HepG2 (cell line): ENCODE data around the gene TRABD. TPM values are rescaled to one million over a fixed set of nuclear protein-coding genes. Genes with fewer than 3 reads are reported as not detected.
A peak's percentile ranks its signal among the peaks of the same experiment; 100 is the strongest.

ENCODE experiments used
- ATAC-seq: fragments of 200-7000 bp; cut with Tn5 transposase; 3 replicates; pipeline ENCODE4 v1.9.1; 2020; ENCODE audit warnings: mild to moderate bottlenecking, moderate library complexity
- BruUV-seq: library from RNA; stranded (reverse); fragments of 400-500 nt; replicated peaks from 2 replicates; lab custom pipeline; 2021; lab: Mats Ljungman, UMichigan
- CTCF ChIA-PET: fragments of 300-600 bp; formaldehyde crosslinking; extraction: SDS; loops from one replicate; lab custom pipeline; 2021; ENCODE audit warnings: low total read pairs, inconsistent platforms, low intra/inter-chr PET ratio; lab: Yijun Ruan, JAX
- POLR2A ChIA-PET: fragments of 350-600 bp; sonication (Branson Sonifier 250); formaldehyde crosslinking; loops from one replicate; lab custom pipeline; 2020; ENCODE audit warnings: antibody characterized with exemption, inconsistent platforms; lab: Yijun Ruan, JAX
- DNase-seq: peaks from one replicate; pipeline ENCODE4 v3.0.0-alpha.2; 2015; ENCODE audit warnings: low spot score
- FAIRE-seq: peaks from 3 replicates; lab custom pipeline; 2011; peaks lifted over from hg19 to GRCh38; lab: Jason Lieb, UNC
- H2AFZ ChIP-seq: one replicate; pipeline ENCODE4 v1.6.1; 2011; ENCODE audit warnings: low read length, inconsistent platforms
- H3K27ac ChIP-seq: fragments of 300-600 bp; 3 replicates; pipeline ENCODE4 v1.8.0; 2011; ENCODE audit warnings: mixed run types, mild to moderate bottlenecking, mixed read lengths, low read length, inconsistent platforms; ENCODE audit not compliant: insufficient read depth; ENCODE audit errors: extremely low read length
- H3K27me3 ChIP-seq, 2 experiments: fragments of 200-600 bp in 1 of 2; 2 replicates in 1 of 2; 3 replicates in 1 of 2; pipeline versions ENCODE4 v1.6.0 to v1.8.0; 2011; ENCODE audit warnings: low read length in 2 of 2, mild to moderate bottlenecking in 2 of 2, moderate library complexity in 2 of 2, inconsistent platforms in 1 of 2; ENCODE audit not compliant: insufficient read depth in 2 of 2, control insufficient read depth in 1 of 2
- H3K36me3 ChIP-seq, 2 experiments: fragments of 200-600 bp in 1 of 2; replicated peaks in 1 of 2; 2 replicates in 1 of 2; 3 replicates in 1 of 2; pipeline versions ENCODE4 v1.5.1 to v1.8.0; 2011; ENCODE audit warnings: low read length in 2 of 2, inconsistent platforms in 1 of 2; ENCODE audit not compliant: insufficient read depth in 2 of 2, control insufficient read depth in 1 of 2
- H3K4me1 ChIP-seq: 2 replicates; pipeline ENCODE4 v1.5.1; 2012; ENCODE audit warnings: low read length, inconsistent platforms; ENCODE audit not compliant: insufficient read depth
- H3K4me2 ChIP-seq: 2 replicates; pipeline ENCODE4 v1.6.0; 2011; ENCODE audit warnings: low read depth, low read length, inconsistent platforms
- H3K4me3 ChIP-seq, 3 experiments: fragments of 200-600 bp in 1 of 3; sonication (generic), shearing (Covaris generic) in 1 of 3; replicated peaks in 1 of 3; 2 replicates each; pipeline ENCODE4 v1.5.1; 2011 to 2016; ENCODE audit warnings: low read length in 3 of 3, inconsistent platforms in 2 of 3, low read depth in 2 of 3, mild to moderate bottlenecking in 2 of 3, control low read depth in 1 of 3, mixed read lengths in 1 of 3; ENCODE audit not compliant: insufficient read depth in 1 of 3
- H3K79me2 ChIP-seq: one replicate; pipeline ENCODE4 v1.6.1; 2011; ENCODE audit warnings: low read length, inconsistent platforms; ENCODE audit not compliant: insufficient read depth
- H3K9ac ChIP-seq: 2 replicates; pipeline ENCODE4 v1.6.0; 2011; ENCODE audit warnings: mild to moderate bottlenecking, low read depth, low read length, inconsistent platforms; ENCODE audit not compliant: insufficient read depth
- H3K9me3 ChIP-seq: 2 replicates; pipeline ENCODE4 v1.5.1; 2012; ENCODE audit warnings: mild to moderate bottlenecking, low read length
- H4K20me1 ChIP-seq: 2 replicates; pipeline ENCODE4 v1.6.0; 2011; ENCODE audit warnings: inconsistent platforms, mild to moderate bottlenecking, low read length, moderate library complexity; ENCODE audit not compliant: insufficient read depth
- FOXK2 ChIP-seq: fragments of 450-650 bp; IDR thresholded peaks from 2 replicates; pipeline ENCODE4 v1.6.1; 2016
- NFKB2 ChIP-seq: sonication (generic); formaldehyde crosslinking; IDR thresholded peaks from 2 replicates; pipeline ENCODE4 v1.4.0; 2020; ENCODE audit warnings: missing genetic modification reagents, borderline replicate concordance
- RAD51 ChIP-seq: fragments of 450-650 bp; IDR thresholded peaks from 2 replicates; pipeline ENCODE4 v1.6.1; 2016; ENCODE audit warnings: borderline replicate concordance
- RBFOX2 ChIP-seq: fragments of 200-400 bp; formaldehyde crosslinking; IDR thresholded peaks from 2 replicates; pipeline ENCODE4 v1.6.1; 2017; ENCODE audit warnings: low read depth, mild to moderate bottlenecking, low read length
- SNAPC2 ChIP-seq: sonication (generic); formaldehyde crosslinking; IDR thresholded peaks from 2 replicates; pipeline ENCODE4 v1.8.1; 2022; ENCODE audit warnings: mild to moderate bottlenecking, missing genetic modification reagents
- SOX6 ChIP-seq, 2 experiments: fragments of 450-650 bp in 1 of 2; sonication (generic) in 1 of 2; formaldehyde crosslinking in 1 of 2; IDR thresholded peaks; 2 replicates each; pipeline versions ENCODE4 v1.4.0 to v1.6.1; 2017 to 2020; ENCODE audit warnings: antibody characterized with exemption in 1 of 2, mild to moderate bottlenecking in 1 of 2, missing genetic modification reagents in 1 of 2
- TBX2 ChIP-seq: sonication (generic); formaldehyde crosslinking; IDR thresholded peaks from 2 replicates; pipeline ENCODE4 v1.5.0; 2020; ENCODE audit warnings: missing genetic modification reagents, mild to moderate bottlenecking, borderline replicate concordance
- TEAD3 ChIP-seq: optimal IDR thresholded peaks from 2 replicates; pipeline ENCODE3; 2016; ENCODE audit warnings: borderline replicate concordance
- TMF1 ChIP-seq: sonication (generic); formaldehyde crosslinking; IDR thresholded peaks from 2 replicates; pipeline ENCODE4 v1.8.1; 2022; ENCODE audit warnings: low read depth, missing genetic modification reagents
- ZBTB46 ChIP-seq: sonication (generic); formaldehyde crosslinking; IDR thresholded peaks from 2 replicates; pipeline ENCODE4 v1.4.0; 2020; ENCODE audit warnings: mild to moderate bottlenecking, missing genetic modification reagents, borderline replicate concordance
- ZNF570 ChIP-seq: sonication (generic); formaldehyde crosslinking; IDR thresholded peaks from 2 replicates; pipeline ENCODE4 v1.4.0; 2020; ENCODE audit warnings: mild to moderate bottlenecking, missing genetic modification reagents, borderline replicate concordance
- ZNF777 ChIP-seq: sonication (generic); formaldehyde crosslinking; IDR thresholded peaks from 2 replicates; pipeline ENCODE4 v1.4.0; 2020; ENCODE audit warnings: missing genetic modification reagents
- ZNF784 ChIP-seq: sonication (generic); formaldehyde crosslinking; IDR thresholded peaks from 2 replicates; pipeline ENCODE4 v1.5.1; 2020; ENCODE audit warnings: missing genetic modification reagents, mild to moderate bottlenecking, borderline replicate concordance
- WGBS: methylation state at CpG from one replicate; pipeline ENCODE4 v1.1.6; 2017; ENCODE audit warnings: low lambda C conversion rate; 5-methylcytosine and 5-hydroxymethylcytosine counted together
- in situ Hi-C: cut with HindIII; loops from 2 replicates; pipeline ENCODE4 v1.10.0; 2017; ENCODE audit warnings: low pct_unique_long_range_greater_than_20kb; ENCODE audit not compliant: extremely low pct_ligation_motif_present
- intact Hi-C: fragments of 100-400 bp; cut with micrococcal nuclease; formaldehyde crosslinking; loops from one replicate; pipeline ENCODE4 v1.10.0; 2022; ENCODE audit not compliant: unreplicated experiment
- polyA plus RNA-seq, 8 experiments: library from polyadenylated mRNA; depleted of rRNA in 3 of 8; stranded (reverse) in 7 of 8; unstranded in 1 of 8; fragments of >200 nt; fragmentation: Illumina TruSeq in 4 of 8; extraction: Trizol in 4 of 8; gene quantifications; 2 replicates each; pipeline versions ENCODE4 v1.2.1 to v1.2.3, GENCODE V29; 2011 to 2016; ENCODE audit warnings: low read depth in 4 of 8, missing spikeins in 1 of 8, mixed read lengths in 1 of 8; ENCODE audit not compliant: insufficient read depth in 1 of 8
- total RNA-seq, 5 experiments: library from RNA; depleted of rRNA; stranded (reverse); fragments of >200 nt; fragmentation: Illumina TruSeq; extraction: Trizol; gene quantifications; 2 replicates each; pipeline ENCODE4 v1.2.3, GENCODE V29; 2016; ENCODE audit warnings: low read depth in 1 of 5
- TF ChIP-seq, protein P1 (sequence below): sonication (generic); formaldehyde crosslinking; IDR thresholded peaks from 2 replicates; pipeline ENCODE4 v1.8.1; 2022; ENCODE audit warnings: low read depth, mild to moderate bottlenecking, missing genetic modification reagents
- TF ChIP-seq, protein P2 (sequence below): sonication (generic); formaldehyde crosslinking; IDR thresholded peaks from 2 replicates; pipeline ENCODE4 v1.5.0; 2020; ENCODE audit warnings: missing genetic modification reagents

Gene TRABD
- total and polyA plus RNA-seq, 2 of the 13 experiments (the other 11 are each of a cell fraction or from before 2014, with no cell fraction given): 21.5 to 28.9 TPM

GRCh38 chr22:50201191-50202129 is 15.7 kb downstream of the TRABD start:
- peak overlapping the region; percentile 73 for H3K27ac ChIP-seq
- POLR2A ChIA-PET: no interaction called here
- peaks cover 7 to 9% of the 10 kb centered on the region in 2 experiments; a peak in 4 of 5 replicates for H3K36me3 ChIP-seq
- peak; percentile 67; the same call in 1 of the 2 replicates for TF ChIP-seq TMF1
- no peak for TF ChIP-seq FOXK2
- no peak for TF ChIP-seq SNAPC2
- peak; percentile 56 for TF ChIP-seq RBFOX2
- TF ChIP-seq NFKB2 (CRISPR knock-in tag): peak; percentile 42; the same call in 1 of the 2 replicates
- TF ChIP-seq ZNF784 (CRISPR knock-in tag): no peak; the same call in 1 of the 2 replicates
- TF ChIP-seq ZBTB46 (CRISPR knock-in tag): no peak
- no peak for TF ChIP-seq RAD51
- no peak for TF ChIP-seq ZNF777 (CRISPR knock-in tag)
- TF ChIP-seq TBX2: no peak
- no peak for TF ChIP-seq TEAD3
- TF ChIP-seq, protein P1, sequence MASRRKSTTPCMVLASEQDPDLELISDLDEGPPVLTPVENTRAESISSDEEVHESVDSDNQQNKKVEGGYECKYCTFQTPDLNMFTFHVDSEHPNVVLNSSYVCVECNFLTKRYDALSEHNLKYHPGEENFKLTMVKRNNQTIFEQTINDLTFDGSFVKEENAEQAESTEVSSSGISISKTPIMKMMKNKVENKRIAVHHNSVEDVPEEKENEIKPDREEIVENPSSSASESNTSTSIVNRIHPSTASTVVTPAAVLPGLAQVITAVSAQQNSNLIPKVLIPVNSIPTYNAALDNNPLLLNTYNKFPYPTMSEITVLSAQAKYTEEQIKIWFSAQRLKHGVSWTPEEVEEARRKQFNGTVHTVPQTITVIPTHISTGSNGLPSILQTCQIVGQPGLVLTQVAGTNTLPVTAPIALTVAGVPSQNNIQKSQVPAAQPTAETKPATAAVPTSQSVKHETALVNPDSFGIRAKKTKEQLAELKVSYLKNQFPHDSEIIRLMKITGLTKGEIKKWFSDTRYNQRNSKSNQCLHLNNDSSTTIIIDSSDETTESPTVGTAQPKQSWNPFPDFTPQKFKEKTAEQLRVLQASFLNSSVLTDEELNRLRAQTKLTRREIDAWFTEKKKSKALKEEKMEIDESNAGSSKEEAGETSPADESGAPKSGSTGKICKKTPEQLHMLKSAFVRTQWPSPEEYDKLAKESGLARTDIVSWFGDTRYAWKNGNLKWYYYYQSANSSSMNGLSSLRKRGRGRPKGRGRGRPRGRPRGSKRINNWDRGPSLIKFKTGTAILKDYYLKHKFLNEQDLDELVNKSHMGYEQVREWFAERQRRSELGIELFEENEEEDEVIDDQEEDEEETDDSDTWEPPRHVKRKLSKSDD (CRISPR knock-in tag): 0 out of 2 replicates have a peak, but pooled peaks have one; percentile 13
- TF ChIP-seq, protein P2, sequence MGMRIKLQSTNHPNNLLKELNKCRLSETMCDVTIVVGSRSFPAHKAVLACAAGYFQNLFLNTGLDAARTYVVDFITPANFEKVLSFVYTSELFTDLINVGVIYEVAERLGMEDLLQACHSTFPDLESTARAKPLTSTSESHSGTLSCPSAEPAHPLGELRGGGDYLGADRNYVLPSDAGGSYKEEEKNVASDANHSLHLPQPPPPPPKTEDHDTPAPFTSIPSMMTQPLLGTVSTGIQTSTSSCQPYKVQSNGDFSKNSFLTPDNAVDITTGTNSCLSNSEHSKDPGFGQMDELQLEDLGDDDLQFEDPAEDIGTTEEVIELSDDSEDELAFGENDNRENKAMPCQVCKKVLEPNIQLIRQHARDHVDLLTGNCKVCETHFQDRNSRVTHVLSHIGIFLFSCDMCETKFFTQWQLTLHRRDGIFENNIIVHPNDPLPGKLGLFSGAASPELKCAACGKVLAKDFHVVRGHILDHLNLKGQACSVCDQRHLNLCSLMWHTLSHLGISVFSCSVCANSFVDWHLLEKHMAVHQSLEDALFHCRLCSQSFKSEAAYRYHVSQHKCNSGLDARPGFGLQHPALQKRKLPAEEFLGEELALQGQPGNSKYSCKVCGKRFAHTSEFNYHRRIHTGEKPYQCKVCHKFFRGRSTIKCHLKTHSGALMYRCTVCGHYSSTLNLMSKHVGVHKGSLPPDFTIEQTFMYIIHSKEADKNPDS (CRISPR knock-in tag): no peak
- TF ChIP-seq SOX6 (IDR thresholded peaks at IDR 0.05): no peak
- TF ChIP-seq SOX6 (CRISPR knock-in tag; IDR thresholded peaks at IDR 0.05): no peak
- TF ChIP-seq ZNF570 (CRISPR knock-in tag): no peak

More at GRCh38 chr22:50201191-50202129, 15.7 kb downstream of the TRABD start:
- Histone ChIP-seq H3K9ac (peak overlapping the region; percentile 74), H3K4me1 (peaks cover 44% of the 10 kb centered on the region), H3K4me2 (peak overlapping the region; percentile 99), H4K20me1 (peaks cover 11% of the 10 kb centered on the region), H2AFZ (no peak overlapping the region), H3K4me3 (peak overlapping the region; percentile 70 to 91 (median 88)), H3K9me3 (no peaks in the 10 kb centered on the region), H3K79me2 (peaks cover 14% of the 10 kb centered on the region), H3K27me3 (no peaks in the 10 kb centered on the region)
- DNase-seq: peak; percentile 23
- ATAC-seq: peak; percentile 47
- intact Hi-C loops: no loop called here
- in situ Hi-C loops: no loop called here
- BruUV-seq: no TSS peak
- no peak for FAIRE-seq
- CTCF ChIA-PET: no interaction called here
- 1% methylated on average over 25 of the region's 115 CpGs for WGBS
